ENCODE results near the gene ANP32D.

ANP32D gene

DNA sequence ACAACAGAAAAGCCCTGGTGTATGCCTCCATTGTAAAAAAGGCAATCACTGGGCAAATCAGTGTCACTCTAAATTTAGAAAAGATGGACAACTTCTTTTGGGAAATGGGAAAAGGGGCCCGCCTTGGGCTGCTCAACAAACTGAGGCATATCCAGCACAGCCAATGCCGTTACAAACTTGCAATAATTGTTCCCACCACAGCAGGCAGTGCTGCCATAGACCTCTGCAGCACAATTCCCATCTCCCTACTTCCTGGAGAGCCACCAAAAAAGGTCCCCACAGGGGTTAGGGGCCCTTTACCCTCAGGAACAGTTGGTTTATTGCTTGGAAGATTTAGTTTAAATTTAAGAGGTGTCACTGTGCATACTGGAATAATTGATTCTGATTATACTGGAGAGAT lies 36.6 kb downstream of the ANP32D start:
- Histone ChIP-seq H3K27ac (ENCODE audit: extremely low read depth, low read depth, low read length) (no peak overlapping the region), H3K36me3 (ENCODE audit: control insufficient read depth in 2 of 2, insufficient read depth in 1 of 2, low read length in 2 of 2) (no peaks in the 10 kb centered on the region), H3K4me1 (ENCODE audit: control insufficient read depth, insufficient read depth, low read length) (no peaks in the 10 kb centered on the region), H3K4me3 (ENCODE audit: low read depth, low read length) (no peak overlapping the region), H3K9me3 (ENCODE audit: control insufficient read depth, insufficient read depth, low read depth, low read length) (no peaks in the 10 kb centered on the region; the same call in 1 of the 2 replicates)
- POLR2A ChIA-PET, result no interaction called here
- no peak for TF ChIP-seq ZNF221 (tag by site-specific recombination; IDR thresholded peaks at IDR 0.05; ENCODE audit: borderline replicate concordance)
- no peak for TF ChIP-seq ZSCAN30 (tag by site-specific recombination; IDR thresholded peaks at IDR 0.05)
- no peak for TF ChIP-seq ZNF529 (tag by site-specific recombination; IDR thresholded peaks at IDR 0.05; ENCODE audit: insufficient replicate concordance)
- TF ChIP-seq ZNF610 (tag by site-specific recombination; IDR thresholded peaks at IDR 0.05; ENCODE audit: borderline replicate concordance), result no peak
- no peak for TF ChIP-seq ZNF785 (tag by site-specific recombination; IDR thresholded peaks at IDR 0.05)
- TF ChIP-seq, protein P1, sequence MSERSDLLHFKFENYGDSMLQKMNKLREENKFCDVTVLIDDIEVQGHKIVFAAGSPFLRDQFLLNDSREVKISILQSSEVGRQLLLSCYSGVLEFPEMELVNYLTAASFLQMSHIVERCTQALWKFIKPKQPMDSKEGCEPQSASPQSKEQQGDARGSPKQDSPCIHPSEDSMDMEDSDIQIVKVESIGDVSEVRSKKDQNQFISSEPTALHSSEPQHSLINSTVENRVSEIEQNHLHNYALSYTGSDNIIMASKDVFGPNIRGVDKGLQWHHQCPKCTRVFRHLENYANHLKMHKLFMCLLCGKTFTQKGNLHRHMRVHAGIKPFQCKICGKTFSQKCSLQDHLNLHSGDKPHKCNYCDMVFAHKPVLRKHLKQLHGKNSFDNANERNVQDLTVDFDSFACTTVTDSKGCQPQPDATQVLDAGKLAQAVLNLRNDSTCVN (tag by site-specific recombination; optimal IDR thresholded peaks at IDR 0.05), result no peak
- no peak for TF ChIP-seq ZNF433 (tag by site-specific recombination; IDR thresholded peaks at IDR 0.05; ENCODE audit: low read depth)
- TF ChIP-seq, protein P2, sequence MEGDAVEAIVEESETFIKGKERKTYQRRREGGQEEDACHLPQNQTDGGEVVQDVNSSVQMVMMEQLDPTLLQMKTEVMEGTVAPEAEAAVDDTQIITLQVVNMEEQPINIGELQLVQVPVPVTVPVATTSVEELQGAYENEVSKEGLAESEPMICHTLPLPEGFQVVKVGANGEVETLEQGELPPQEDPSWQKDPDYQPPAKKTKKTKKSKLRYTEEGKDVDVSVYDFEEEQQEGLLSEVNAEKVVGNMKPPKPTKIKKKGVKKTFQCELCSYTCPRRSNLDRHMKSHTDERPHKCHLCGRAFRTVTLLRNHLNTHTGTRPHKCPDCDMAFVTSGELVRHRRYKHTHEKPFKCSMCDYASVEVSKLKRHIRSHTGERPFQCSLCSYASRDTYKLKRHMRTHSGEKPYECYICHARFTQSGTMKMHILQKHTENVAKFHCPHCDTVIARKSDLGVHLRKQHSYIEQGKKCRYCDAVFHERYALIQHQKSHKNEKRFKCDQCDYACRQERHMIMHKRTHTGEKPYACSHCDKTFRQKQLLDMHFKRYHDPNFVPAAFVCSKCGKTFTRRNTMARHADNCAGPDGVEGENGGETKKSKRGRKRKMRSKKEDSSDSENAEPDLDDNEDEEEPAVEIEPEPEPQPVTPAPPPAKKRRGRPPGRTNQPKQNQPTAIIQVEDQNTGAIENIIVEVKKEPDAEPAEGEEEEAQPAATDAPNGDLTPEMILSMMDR (tag by site-specific recombination; IDR thresholded peaks at IDR 0.05), result no peak
- TF ChIP-seq GLI4 (tag by site-specific recombination; IDR thresholded peaks at IDR 0.05), result no peak
- no peak for TF ChIP-seq KLF8 (tag by site-specific recombination; IDR thresholded peaks at IDR 0.05)
- TF ChIP-seq KLF7 (tag by site-specific recombination; IDR thresholded peaks at IDR 0.05; ENCODE audit: borderline replicate concordance), result no peak
- TF ChIP-seq ZNF555 (tag by site-specific recombination; conservative IDR thresholded peaks at IDR 0.05), result no peak
- TF ChIP-seq SETDB1 (IDR thresholded peaks at IDR 0.05; ENCODE audit: insufficient read length, low read length), result no peak
- no peak for TF ChIP-seq ZNF701 (tag by site-specific recombination; IDR thresholded peaks at IDR 0.05)
- CTCF ChIA-PET, result no interaction called here

DNA sequence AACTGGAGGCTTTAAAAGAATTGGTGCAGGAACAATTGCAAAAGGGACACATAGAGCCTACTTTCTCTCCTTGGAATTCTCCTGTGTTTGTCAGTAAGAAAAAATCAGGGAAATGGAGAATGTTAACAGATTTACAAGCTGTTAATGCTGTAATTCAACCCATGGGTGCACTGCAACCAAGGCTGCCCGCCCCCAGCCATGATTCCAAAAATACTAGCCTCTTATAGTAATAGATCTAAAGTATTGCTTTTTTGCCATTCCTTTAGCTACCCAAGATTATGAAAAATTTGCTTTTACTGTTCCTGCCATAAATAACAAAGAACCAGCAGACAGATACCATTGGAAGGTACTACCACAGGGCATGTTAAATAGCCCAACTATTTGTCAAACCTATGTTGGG lies 37.8 kb downstream of the ANP32D start:
- POLR2A ChIA-PET, result no interaction called here
- H3K36me3 ChIP-seq (ENCODE audit: control insufficient read depth in 2 of 2, insufficient read depth in 1 of 2, low read length in 2 of 2), result no peaks in the 10 kb centered on the region
- TF ChIP-seq GLIS1 (tag by site-specific recombination; IDR thresholded peaks at IDR 0.05), result no peak
- H3K4me3 ChIP-seq (ENCODE audit: low read depth, low read length), result no peak overlapping the region
- H3K4me1 ChIP-seq (ENCODE audit: control insufficient read depth, insufficient read depth, low read length), result no peaks in the 10 kb centered on the region
- CTCF ChIA-PET, result interaction anchor here (1.8 kb wide), 1 partner anchor 109 kb away, joined by 6 read pairs; no protein-coding TSS in a partner anchor
- H3K27ac ChIP-seq (ENCODE audit: extremely low read depth, low read depth, low read length), result no peak overlapping the region
- no peaks in the 10 kb centered on the region; the same call in 1 of the 2 replicates for H3K9me3 ChIP-seq (ENCODE audit: control insufficient read depth, insufficient read depth, low read depth, low read length)

DNA sequence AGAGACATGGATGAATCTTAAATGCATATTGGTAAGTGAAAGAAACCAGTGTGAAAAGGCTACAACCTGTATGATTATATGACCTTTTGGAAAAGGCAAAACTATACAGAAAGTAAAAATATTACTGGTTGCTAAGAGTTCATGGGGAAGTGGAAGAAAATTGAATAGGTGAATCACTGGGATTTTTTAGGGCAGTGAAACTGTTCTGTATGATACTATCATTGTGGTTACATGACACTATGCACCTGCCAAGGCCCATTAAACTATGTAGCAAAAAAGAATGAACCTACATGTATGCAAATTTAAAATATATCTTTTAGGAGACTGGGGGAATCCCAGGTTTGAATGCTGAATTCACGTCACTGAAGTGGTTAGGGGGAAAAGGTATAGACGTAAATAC lies 40.5 kb downstream of the ANP32D start:
- ChIA-PET CTCF (no interaction called here), POLR2A (no interaction called here)
- no peaks in the 10 kb centered on the region for H3K36me3 ChIP-seq (ENCODE audit: control insufficient read depth in 2 of 2, insufficient read depth in 1 of 2, low read length in 2 of 2)
- no peak overlapping the region for H3K4me3 ChIP-seq (ENCODE audit: low read depth, low read length)
- no peaks in the 10 kb centered on the region; the same call in 1 of the 2 replicates for H3K9me3 ChIP-seq (ENCODE audit: control insufficient read depth, insufficient read depth, low read depth, low read length)
- no peaks in the 10 kb centered on the region for H3K4me1 ChIP-seq (ENCODE audit: control insufficient read depth, insufficient read depth, low read length)
- no peak overlapping the region for H3K27ac ChIP-seq (ENCODE audit: extremely low read depth, low read depth, low read length)
- TF ChIP-seq ZNF544 (tag by site-specific recombination; IDR thresholded peaks at IDR 0.05) (no peak), ZNF157 (tag by site-specific recombination; IDR thresholded peaks at IDR 0.05) (no peak), RBAK (tag by site-specific recombination; IDR thresholded peaks at IDR 0.05) (no peak), ZNF292 (tag by site-specific recombination; IDR thresholded peaks at IDR 0.05; ENCODE audit: borderline replicate concordance, low read depth) (no peak), ZNF394 (tag by site-specific recombination; IDR thresholded peaks at IDR 0.05; ENCODE audit: borderline replicate concordance) (no peak), ZNF777 (tag by site-specific recombination; IDR thresholded peaks at IDR 0.05; ENCODE audit: borderline replicate concordance) (no peak), ZNF548 (tag by site-specific recombination; IDR thresholded peaks at IDR 0.05) (no peak), ZNF391 (tag by site-specific recombination; IDR thresholded peaks at IDR 0.05; ENCODE audit: borderline replicate concordance, low read depth) (no peak), ZFP3 (tag by site-specific recombination; IDR thresholded peaks at IDR 0.05; ENCODE audit: low read depth) (no peak), ZNF768 (tag by site-specific recombination; IDR thresholded peaks at IDR 0.05) (no peak), ZNF654 (tag by site-specific recombination; IDR thresholded peaks at IDR 0.05; ENCODE audit: low read depth) (no peak), KLF9 (tag by site-specific recombination; IDR thresholded peaks at IDR 0.05; ENCODE audit: low read depth) (no peak)
- TF ChIP-seq, protein P3, sequence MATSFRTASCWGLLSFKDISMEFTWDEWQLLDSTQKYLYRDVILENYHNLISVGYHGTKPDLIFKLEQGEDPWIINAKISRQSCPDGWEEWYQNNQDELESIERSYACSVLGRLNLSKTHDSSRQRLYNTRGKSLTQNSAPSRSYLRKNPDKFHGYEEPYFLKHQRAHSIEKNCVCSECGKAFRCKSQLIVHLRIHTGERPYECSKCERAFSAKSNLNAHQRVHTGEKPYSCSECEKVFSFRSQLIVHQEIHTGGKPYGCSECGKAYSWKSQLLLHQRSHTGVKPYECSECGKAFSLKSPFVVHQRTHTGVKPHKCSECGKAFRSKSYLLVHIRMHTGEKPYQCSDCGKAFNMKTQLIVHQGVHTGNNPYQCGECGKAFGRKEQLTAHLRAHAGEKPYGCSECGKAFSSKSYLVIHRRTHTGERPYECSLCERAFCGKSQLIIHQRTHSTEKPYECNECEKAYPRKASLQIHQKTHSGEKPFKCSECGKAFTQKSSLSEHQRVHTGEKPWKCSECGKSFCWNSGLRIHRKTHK (tag by site-specific recombination; IDR thresholded peaks at IDR 0.05), result no peak

All from HEK293 (cell line).